Measurements from ENCODE around the gene TYW5. TPM values are rescaled to one million over a fixed set of nuclear protein-coding genes. Genes with fewer than 3 reads are reported as not detected.
"Not testable (repeated sequence)": the region's sequence is repeated elsewhere in the genome, so short reads cannot be mapped to it uniquely, and the experiment has no call there.

The TYW5 gene
- total and polyA plus RNA-seq, 2 experiments from 2014 or later, result 5.0 to 14.6 TPM

GRCh38 chr2:199914372-199914958 is 40.8 kb downstream of the TYW5 start:
- Histone ChIP-seq H3K36me3 (replicated peaks; ENCODE audit: insufficient read depth, low read depth) (no peaks in the 10 kb centered on the region), H3K4me2 (peak overlapping the region; percentile 38), H3K4me3 (no peak overlapping the region), H3K27ac (no peak overlapping the region), H3K9me3 (ENCODE audit: low read depth) (no peaks in the 10 kb centered on the region), H3K4me1 (ENCODE audit: insufficient read depth) (peaks cover 8% of the 10 kb centered on the region), H4K20me1 (ENCODE audit: insufficient read depth, poor library complexity, severe bottlenecking) (peaks cover 5% of the 10 kb centered on the region), H3K79me2 (peaks cover 73% of the 10 kb centered on the region), H3K9me2 (replicated peaks; ENCODE audit: insufficient read depth) (no peaks in the 10 kb centered on the region), H3K27me3 (no peaks in the 10 kb centered on the region), H2AFZ (no peak overlapping the region)
- TF ChIP-seq EZH2phosphoT487 (IDR thresholded peaks at IDR 0.05; ENCODE audit: low read depth, severe bottlenecking, unreplicated experiment) (no peak), CTCF (IDR thresholded peaks at IDR 0.05; ENCODE audit: poor library complexity) (no peak), EZH2 (IDR thresholded peaks at IDR 0.05; ENCODE audit: borderline replicate concordance) (no peak)
- no peak for DNase-seq (ENCODE audit: low spot score)
- 72% methylated on average over 2 of the region's 2 CpGs for WGBS (ENCODE audit: low lambda C conversion rate, missing lambda C conversion rate)

GRCh38 chr2:199912553-199913114 is 42.7 kb downstream of the TYW5 start:
- peak overlapping the region; percentile 81 for H3K4me2 ChIP-seq
- H3K9me3 ChIP-seq (ENCODE audit: low read depth); H3K4me1 ChIP-seq (ENCODE audit: insufficient read depth); DNase-seq (ENCODE audit: low spot score); H2AFZ ChIP-seq; H4K20me1 ChIP-seq (ENCODE audit: insufficient read depth, poor library complexity, severe bottlenecking); H3K9me2 ChIP-seq (replicated peaks; ENCODE audit: insufficient read depth); H3K27me3 ChIP-seq; H3K27ac ChIP-seq; H3K36me3 ChIP-seq (replicated peaks; ENCODE audit: insufficient read depth, low read depth): not testable (repeated sequence)
- H3K79me2 ChIP-seq, result peaks cover 54% of the 10 kb centered on the region
- 91% methylated on average over 12 of the region's 12 CpGs for WGBS (ENCODE audit: low lambda C conversion rate, missing lambda C conversion rate)
- H3K4me3 ChIP-seq, result peak overlapping the region; percentile 64

- Histone ChIP-seq H3K27ac (peak overlapping the region; percentile 93), H3K27me3 (no peaks in the 10 kb centered on the region), H3K4me2 (peak overlapping the region; percentile 81), H3K36me3 (replicated peaks; ENCODE audit: insufficient read depth, low read depth) (no peaks in the 10 kb centered on the region), H2AFZ (peak overlapping the region; percentile 75), H3K4me1 (ENCODE audit: insufficient read depth) (peaks cover 8% of the 10 kb centered on the region), H3K79me2 (peaks cover 46% of the 10 kb centered on the region), H3K4me3 (peak overlapping the region; percentile 64), H3K9me3 (ENCODE audit: low read depth) (no peaks in the 10 kb centered on the region), H4K20me1 (ENCODE audit: insufficient read depth, poor library complexity, severe bottlenecking) (peaks cover 5% of the 10 kb centered on the region), H3K9me2 (replicated peaks; ENCODE audit: insufficient read depth) (no peaks in the 10 kb centered on the region)
- TF ChIP-seq CTCF (IDR thresholded peaks at IDR 0.05; ENCODE audit: poor library complexity) (no peak), EZH2phosphoT487 (IDR thresholded peaks at IDR 0.05; ENCODE audit: low read depth, severe bottlenecking, unreplicated experiment) (no peak), EZH2 (IDR thresholded peaks at IDR 0.05; ENCODE audit: borderline replicate concordance) (no peak)
- DNase-seq (ENCODE audit: low spot score), result no peak
- WGBS (ENCODE audit: low lambda C conversion rate, missing lambda C conversion rate), result 0% methylated on average over 13 of the region's 13 CpGs
Measured at GRCh38 chr2:199911877-199912161, 43.5 kb downstream of the TYW5 start.

- Histone ChIP-seq H4K20me1 (ENCODE audit: insufficient read depth, poor library complexity, severe bottlenecking) (peaks cover 5% of the 10 kb centered on the region), H3K4me2 (peak within 1 kb of the TSS; percentile 81), H3K79me2 (peaks cover 41% of the 10 kb centered on the region), H3K4me3 (peak within 1 kb of the TSS; percentile 64), H3K36me3 (replicated peaks; ENCODE audit: insufficient read depth, low read depth) (no peaks in the 10 kb centered on the region), H3K9me2 (replicated peaks; ENCODE audit: insufficient read depth) (no peaks in the 10 kb centered on the region), H2AFZ (peak within 1 kb of the TSS; percentile 75), H3K27ac (peak within 1 kb of the TSS; percentile 93), H3K9me3 (ENCODE audit: low read depth) (no peaks in the 10 kb centered on the region), H3K27me3 (no peaks in the 10 kb centered on the region), H3K4me1 (ENCODE audit: insufficient read depth) (peaks cover 8% of the 10 kb centered on the region)
- TF ChIP-seq EZH2phosphoT487 (IDR thresholded peaks at IDR 0.05; ENCODE audit: low read depth, severe bottlenecking, unreplicated experiment) (no peak), EZH2 (IDR thresholded peaks at IDR 0.05; ENCODE audit: borderline replicate concordance) (no peak), CTCF (IDR thresholded peaks at IDR 0.05; ENCODE audit: poor library complexity) (no peak)
- under 1% methylated on average over 62 of the region's 85 CpGs for WGBS (ENCODE audit: low lambda C conversion rate, missing lambda C conversion rate)
- DNase-seq (ENCODE audit: low spot score), result peak; percentile 99
Measured at GRCh38 chr2:199911052-199911876, 44.0 kb downstream of the TYW5 start, which contains the start of gene C2orf69. Gene C2orf69, plus strand, starts transcription at chr2:199911293. Its CDS starts 146 bp downstream, at chr2:199911439.
